ENCODE data around the gene FAIM2. TPM values are rescaled to one million over a fixed set of nuclear protein-coding genes. Genes with fewer than 3 reads are reported as not detected.

The FAIM2 gene
- total RNA-seq, 1 donor from 2014 or later = not detected

GRCh38 chr12:49939707-49940106, 36.0 kb upstream of the FAIM2 start:
- DNase-seq (ENCODE audit: low spot score) = no peak
- Mint-ChIP-seq H3K4me1 (ENCODE audit: unreplicated experiment) (peaks cover 7% of the 10 kb centered on the region), H3K27ac (ENCODE audit: unreplicated experiment) (no peak overlapping the region), H3K9me3 (ENCODE audit: unreplicated experiment) (no peaks in the 10 kb centered on the region), H3K36me3 (ENCODE audit: low read depth, unreplicated experiment) (no peaks in the 10 kb centered on the region), H3K27me3 (ENCODE audit: unreplicated experiment) (peaks cover 2% of the 10 kb centered on the region), H3K4me3 (ENCODE audit: unreplicated experiment) (no peak overlapping the region)
- no peak for TF ChIP-seq CTCF (IDR thresholded peaks at IDR 0.05; ENCODE audit: unreplicated experiment)

- Mint-ChIP-seq H3K4me1 (ENCODE audit: unreplicated experiment) (peaks cover 7% of the 10 kb centered on the region), H3K9me3 (ENCODE audit: unreplicated experiment) (no peaks in the 10 kb centered on the region), H3K4me3 (ENCODE audit: unreplicated experiment) (no peak overlapping the region), H3K27me3 (ENCODE audit: unreplicated experiment) (peaks cover 4% of the 10 kb centered on the region), H3K27ac (ENCODE audit: unreplicated experiment) (no peak overlapping the region), H3K36me3 (ENCODE audit: low read depth, unreplicated experiment) (no peaks in the 10 kb centered on the region)
- TF ChIP-seq CTCF (IDR thresholded peaks at IDR 0.05; ENCODE audit: unreplicated experiment) = no peak
- no peak for DNase-seq (ENCODE audit: low spot score)
Measured at GRCh38 chr12:49939307-49939706, 35.6 kb upstream of the FAIM2 start.

DNA sequence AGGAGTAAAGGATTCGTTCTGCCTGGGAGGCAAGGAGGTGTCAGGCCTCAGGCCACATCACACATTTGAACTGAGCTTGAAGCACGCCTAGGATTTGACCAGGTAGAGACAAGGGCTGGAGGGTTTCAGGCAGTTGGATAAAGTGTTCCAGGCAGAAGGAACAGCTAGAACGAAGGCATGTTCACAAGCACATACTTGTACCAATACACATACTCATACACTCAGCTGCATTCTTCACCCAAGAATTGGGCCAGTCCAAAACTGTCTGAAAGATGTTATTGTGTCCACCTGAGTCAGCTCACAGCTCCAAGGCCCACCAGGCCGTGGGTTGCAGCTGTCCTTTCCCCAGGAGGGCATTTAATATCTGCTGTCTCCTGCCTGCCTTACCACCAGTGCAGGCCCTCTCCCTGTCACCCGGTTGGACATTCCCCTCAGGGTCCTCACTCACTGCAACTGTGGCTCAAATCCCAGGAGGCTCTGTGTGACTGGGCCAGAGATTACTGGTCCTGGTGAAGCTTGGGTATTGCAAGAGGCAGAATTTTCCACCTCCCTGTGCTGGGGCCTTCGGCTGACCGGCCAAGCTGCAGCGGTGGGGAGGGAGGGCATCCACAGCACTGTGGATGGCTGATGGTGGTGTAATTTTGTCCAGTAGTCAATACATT, 34.1 kb upstream of the FAIM2 start:
- Mint-ChIP-seq H3K4me1 (ENCODE audit: unreplicated experiment) (peaks cover 4% of the 10 kb centered on the region), H3K9me3 (ENCODE audit: unreplicated experiment) (no peaks in the 10 kb centered on the region), H3K27me3 (ENCODE audit: unreplicated experiment) (peaks cover 4% of the 10 kb centered on the region), H3K36me3 (ENCODE audit: low read depth, unreplicated experiment) (no peaks in the 10 kb centered on the region), H3K27ac (ENCODE audit: unreplicated experiment) (no peak overlapping the region), H3K4me3 (ENCODE audit: unreplicated experiment) (no peak overlapping the region)
- TF ChIP-seq CTCF (IDR thresholded peaks at IDR 0.05; ENCODE audit: unreplicated experiment) = no peak
- no peak for DNase-seq (ENCODE audit: low spot score)

DNA sequence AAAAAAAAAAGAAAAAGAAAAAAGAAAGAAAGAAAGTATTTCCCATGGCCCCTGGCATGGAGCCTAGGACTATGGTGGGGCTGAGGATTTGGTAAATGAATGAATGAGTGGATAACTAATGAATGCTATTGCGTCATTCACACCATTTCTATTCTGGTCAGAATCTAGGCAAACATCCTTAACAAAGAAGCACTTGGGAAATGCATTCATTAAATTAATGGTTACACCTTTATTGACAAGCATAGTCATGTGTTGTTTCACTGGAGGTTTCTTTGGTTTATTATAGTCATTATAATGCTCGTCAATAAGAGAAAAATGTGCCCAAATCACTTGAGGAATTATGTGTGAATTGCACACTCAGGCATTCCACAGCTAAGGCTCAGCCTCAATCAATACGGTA, 33.2 kb upstream of the FAIM2 start:
- Mint-ChIP-seq H3K4me1 (ENCODE audit: unreplicated experiment) (no peaks in the 10 kb centered on the region), H3K4me3 (ENCODE audit: unreplicated experiment) (no peak overlapping the region), H3K27ac (ENCODE audit: unreplicated experiment) (no peak overlapping the region), H3K36me3 (ENCODE audit: low read depth, unreplicated experiment) (no peaks in the 10 kb centered on the region), H3K27me3 (ENCODE audit: unreplicated experiment) (peaks cover 4% of the 10 kb centered on the region), H3K9me3 (ENCODE audit: unreplicated experiment) (no peaks in the 10 kb centered on the region)
- TF ChIP-seq CTCF (IDR thresholded peaks at IDR 0.05; ENCODE audit: unreplicated experiment) = no peak
- no peak for DNase-seq (ENCODE audit: low spot score)

- Mint-ChIP-seq H3K9me3 (ENCODE audit: unreplicated experiment) (no peaks in the 10 kb centered on the region), H3K4me3 (ENCODE audit: unreplicated experiment) (no peak overlapping the region), H3K27ac (ENCODE audit: unreplicated experiment) (no peak overlapping the region), H3K27me3 (ENCODE audit: unreplicated experiment) (peaks cover 2% of the 10 kb centered on the region), H3K4me1 (ENCODE audit: unreplicated experiment) (no peaks in the 10 kb centered on the region), H3K36me3 (ENCODE audit: low read depth, unreplicated experiment) (no peaks in the 10 kb centered on the region)
- TF ChIP-seq CTCF (IDR thresholded peaks at IDR 0.05; ENCODE audit: unreplicated experiment) = no peak
- no peak for DNase-seq (ENCODE audit: low spot score)
Measured at GRCh38 chr12:49934505-49934904, 30.8 kb upstream of the FAIM2 start.

Measured in endothelial cell (in vitro differentiated cells).